HG02798 (cell line): ENCODE results near the gene OR4C45.
"Not testable (repeated sequence)": the region's sequence is repeated elsewhere in the genome, so short reads cannot be mapped to it uniquely, and the experiment has no call there.

Experiments used
- ATAC-seq: cut with Tn5 transposase; IDR thresholded peaks from one replicate; pipeline ENCODE4 v1.9.1; 2021; ENCODE audit warnings: mild to moderate bottlenecking; ENCODE audit not compliant: unreplicated experiment, poor library complexity

OR4C45 gene

GRCh38 chr11:50032574-50032973 is at the start of gene OR4C45:
TSS of gene OR4C45 (plus strand) at chr11:50032874.
- no peak for ATAC-seq

- ATAC-seq, result no peak
These were observed 37.1 kb upstream of the OR4C45 start for GRCh38 chr11:49995565-49995964.

- ATAC-seq, result no peak
These were observed 2.5 kb upstream of the OR4C45 start for GRCh38 chr11:50030193-50030592.

GRCh38 chr11:50036239-50036638 is 3.6 kb downstream of the OR4C45 start:
- not testable (repeated sequence) for ATAC-seq

GRCh38 chr11:50037251-50037650 is 4.6 kb downstream of the OR4C45 start:
- ATAC-seq, result no peak

- ATAC-seq, result no peak
These were observed 12.0 kb downstream of the OR4C45 start for GRCh38 chr11:50044647-50045046.

- not testable (repeated sequence) for ATAC-seq
These were observed 30.4 kb downstream of the OR4C45 start for GRCh38 chr11:50063056-50063455.

- ATAC-seq, result no peak
These were observed 37.7 kb downstream of the OR4C45 start for GRCh38 chr11:50070389-50070788.

GRCh38 chr11:50071584-50072225 is 39.0 kb downstream of the OR4C45 start:
- no peak for ATAC-seq

GRCh38 chr11:50072226-50073112 is 39.8 kb downstream of the OR4C45 start:
- no peak for ATAC-seq

GRCh38 chr11:50073113-50074105 is 40.7 kb downstream of the OR4C45 start:
- ATAC-seq, result no peak

- no peak for ATAC-seq
These were observed 41.5 kb downstream of the OR4C45 start for GRCh38 chr11:50074161-50074560.

GRCh38 chr11:50075856-50076255 is 43.2 kb downstream of the OR4C45 start:
- ATAC-seq, result no peak

GRCh38 chr11:50077526-50077925 is 44.9 kb downstream of the OR4C45 start:
- ATAC-seq, result no peak

GRCh38 chr11:50078001-50078400 is 45.3 kb downstream of the OR4C45 start:
- no peak for ATAC-seq

- not testable (repeated sequence) for ATAC-seq
These were observed 46.3 kb downstream of the OR4C45 start for GRCh38 chr11:50078946-50079345.

GRCh38 chr11:50080256-50080655 is 47.6 kb downstream of the OR4C45 start:
- ATAC-seq, result no peak
